GM06990 (cell line): Measurements from ENCODE around the gene FFAR1.

ENCODE experiments used
- DNase-seq: peaks from one replicate; pipeline ENCODE4 v3.0.0-alpha.2; 2011; ENCODE audit not compliant: insufficient read length; ENCODE audit errors: extremely low read depth
- H3K27me3 ChIP-seq: replicated peaks from 2 replicates; pipeline ENCODE4 v1.6.0; 2011; ENCODE audit warnings: low read length; ENCODE audit not compliant: control insufficient read depth, insufficient read depth
- H3K36me3 ChIP-seq: 2 replicates; pipeline ENCODE4 v1.5.1; 2011; ENCODE audit warnings: low read length; ENCODE audit not compliant: control insufficient read depth, insufficient read depth
- H3K4me3 ChIP-seq: replicated peaks from 2 replicates; pipeline ENCODE4 v1.5.1; 2011; ENCODE audit warnings: low read depth, mild to moderate bottlenecking, control low read depth, low read length
- CTCF ChIP-seq: IDR thresholded peaks from 2 replicates; pipeline ENCODE4 v1.5.1; 2011; ENCODE audit warnings: low read length, control low read depth, mild to moderate bottlenecking, inconsistent platforms; ENCODE audit not compliant: insufficient read depth, poor library complexity, severe bottlenecking

FFAR1 gene

GRCh38 chr19:35301961-35302360, 45.7 kb upstream of the FFAR1 start:
- no peak for DNase-seq
- Histone ChIP-seq H3K4me3 (no peak overlapping the region), H3K27me3 (no peaks in the 10 kb centered on the region), H3K36me3 (no peaks in the 10 kb centered on the region)
- TF ChIP-seq CTCF, result no peak

- Histone ChIP-seq H3K36me3 (no peaks in the 10 kb centered on the region), H3K4me3 (no peak overlapping the region), H3K27me3 (no peaks in the 10 kb centered on the region)
- no peak for DNase-seq
- TF ChIP-seq CTCF, result no peak
These were observed 45.3 kb upstream of the FFAR1 start for GRCh38 chr19:35302446-35302845.

- Histone ChIP-seq H3K4me3 (no peak overlapping the region), H3K27me3 (no peaks in the 10 kb centered on the region), H3K36me3 (no peaks in the 10 kb centered on the region)
- no peak for DNase-seq
- no peak for TF ChIP-seq CTCF
These were observed 44.3 kb upstream of the FFAR1 start for GRCh38 chr19:35303357-35303915.

GRCh38 chr19:35304036-35304435, 43.7 kb upstream of the FFAR1 start:
- Histone ChIP-seq H3K4me3 (no peak overlapping the region), H3K36me3 (no peaks in the 10 kb centered on the region), H3K27me3 (no peaks in the 10 kb centered on the region)
- DNase-seq, result no peak
- TF ChIP-seq CTCF, result no peak

- Histone ChIP-seq H3K36me3 (no peaks in the 10 kb centered on the region), H3K4me3 (no peak overlapping the region), H3K27me3 (no peaks in the 10 kb centered on the region)
- no peak for TF ChIP-seq CTCF
- no peak for DNase-seq
These were observed 42.5 kb upstream of the FFAR1 start for GRCh38 chr19:35305181-35305580.
